K562 (cell line): Measurements from ENCODE around the gene MUCL3. TPM values are rescaled to one million over a fixed set of nuclear protein-coding genes. Genes with fewer than 3 reads are reported as not detected.

Experiments
- ATAC-seq: fragments of 200-7000 bp; cut with Tn5 transposase; 3 replicates; pipeline ENCODE4 v1.9.1; 2020; ENCODE audit warnings: moderate library complexity
- BruUV-seq: library from RNA; stranded (reverse); fragments of 400-500 nt; replicated peaks from 2 replicates; lab custom pipeline; 2021; lab: Mats Ljungman, UMichigan
- CTCF ChIA-PET: fragments of 300-600 bp; formaldehyde crosslinking; extraction: SDS; loops from one replicate; lab custom pipeline; 2021; ENCODE audit warnings: low intra/inter-chr PET ratio; lab: Yijun Ruan, JAX
- POLR2A ChIA-PET: fragments of 300-600, 350-650 bp; sonication (Branson Sonifier 250); formaldehyde crosslinking; extraction: SDS; loops from one replicate; lab custom pipeline; 2021; ENCODE audit warnings: antibody characterized with exemption, inconsistent platforms; lab: Yijun Ruan, JAX
- DNase-seq, 4 experiments: peaks; one replicate each; pipeline versions ENCODE4 v3.0.0 to v3.0.0-alpha.2; 2011 to 2018; ENCODE audit warnings: low spot score in 3 of 4, mixed read lengths in 3 of 4; ENCODE audit errors: extremely low read depth in 1 of 4
- FAIRE-seq: peaks from 2 replicates; lab custom pipeline; 2011; peaks lifted over from hg19 to GRCh38; lab: Jason Lieb, UNC
- H2AFZ ChIP-seq: 2 replicates; pipeline ENCODE4 v1.6.0; 2011; ENCODE audit warnings: low read depth, low read length, control low read depth, inconsistent platforms
- H3K27ac ChIP-seq: fragments of 200-600 bp; 3 replicates; pipeline ENCODE4 v1.8.0; 2011; ENCODE audit warnings: low read depth, mild to moderate bottlenecking, control low read depth, inconsistent platforms, low read length, moderate library complexity, mixed read lengths; ENCODE audit errors: extremely low read depth
- H3K27me3 ChIP-seq, 2 experiments: fragments of 300-600 bp in 1 of 2; 2 replicates in 1 of 2; 3 replicates in 1 of 2; pipeline versions ENCODE4 v1.6.0 to v1.8.0; 2011; ENCODE audit warnings: inconsistent platforms in 2 of 2, low read length in 2 of 2, mild to moderate bottlenecking in 1 of 2, mixed read lengths in 1 of 2, moderate library complexity in 1 of 2; ENCODE audit not compliant: control insufficient read depth in 2 of 2, insufficient read depth in 2 of 2
- H3K36me3 ChIP-seq: fragments of 300-600 bp; 3 replicates; pipeline ENCODE4 v1.8.0; 2011; ENCODE audit warnings: mild to moderate bottlenecking, low read length, inconsistent platforms; ENCODE audit not compliant: control insufficient read depth, insufficient read depth
- H3K4me1 ChIP-seq, 2 experiments: fragments of 200-600 bp in 1 of 2; replicated peaks in 1 of 2; 2 replicates in 1 of 2; 3 replicates in 1 of 2; pipeline versions ENCODE4 v1.5.1 to v1.8.0; 2011; ENCODE audit warnings: inconsistent platforms in 2 of 2, low read length in 2 of 2, mild to moderate bottlenecking in 1 of 2, mixed read lengths in 1 of 2, moderate library complexity in 1 of 2; ENCODE audit not compliant: control insufficient read depth in 2 of 2, insufficient read depth in 2 of 2
- H3K4me2 ChIP-seq: 2 replicates; pipeline ENCODE4 v1.6.1; 2011; ENCODE audit warnings: low read length, control low read depth, inconsistent platforms, mixed read lengths; ENCODE audit not compliant: insufficient read depth
- H3K4me3 ChIP-seq: fragments of 200-600 bp; sonication (generic), shearing (Covaris generic); 2 replicates; pipeline ENCODE4 v1.5.1; 2016; ENCODE audit warnings: control low read depth, inconsistent platforms
- H3K79me2 ChIP-seq: fragments of 200-600 bp; 3 replicates; pipeline ENCODE4 v1.8.0; 2011; ENCODE audit warnings: low read length, inconsistent platforms; ENCODE audit not compliant: control insufficient read depth, insufficient read depth
- H3K9ac ChIP-seq, 2 experiments: 2 replicates each; pipeline versions ENCODE4 v1.6.0 to v1.6.1; 2011; ENCODE audit warnings: low read depth in 2 of 2, low read length in 2 of 2, control low read depth in 1 of 2, inconsistent platforms in 1 of 2, mild to moderate bottlenecking in 1 of 2, mixed read lengths in 1 of 2; ENCODE audit not compliant: insufficient read depth in 1 of 2
- H3K9me1 ChIP-seq: one replicate; pipeline ENCODE4 v1.6.0; 2011; ENCODE audit warnings: inconsistent platforms, mild to moderate bottlenecking, low read length, moderate library complexity; ENCODE audit not compliant: control insufficient read depth, insufficient read depth
- H3K9me3 ChIP-seq: replicated peaks from 2 replicates; pipeline ENCODE4 v1.5.1; 2011; ENCODE audit warnings: low read depth, low read length, inconsistent platforms; ENCODE audit not compliant: control insufficient read depth, insufficient read depth
- H4K20me1 ChIP-seq: replicated peaks from 2 replicates; pipeline ENCODE4 v1.6.1; 2011; ENCODE audit warnings: low read length, inconsistent platforms, mixed read lengths; ENCODE audit not compliant: control insufficient read depth, insufficient read depth
- CGGBP1 ChIP-seq: fragments of 250-450 bp; sonication (Bioruptor Pico); IDR thresholded peaks from 2 replicates; pipeline ENCODE4 v1.9.0; 2021; ENCODE audit warnings: mild to moderate bottlenecking
- EZH2 ChIP-seq: IDR thresholded peaks from 2 replicates; pipeline ENCODE4 v1.6.1; 2012; ENCODE audit warnings: low read depth, mild to moderate bottlenecking, inconsistent platforms, low read length, borderline replicate concordance
- HLTF ChIP-seq: fragments of 450-650 bp; IDR thresholded peaks from 2 replicates; pipeline ENCODE4 v1.6.1; 2016
- KLF1 ChIP-seq: fragments of 450-650 bp; IDR thresholded peaks from 2 replicates; pipeline ENCODE4 v1.6.1; 2016; ENCODE audit warnings: missing genetic modification characterization, missing compliant biosample characterization
- MAZ ChIP-seq, 2 experiments: fragments of 450-650 bp in 1 of 2; sonication (generic) in 1 of 2; formaldehyde crosslinking; IDR thresholded peaks in 1 of 2; conservative IDR thresholded peaks in 1 of 2; 2 replicates each; pipeline versions ENCODE4 v1.4.0 to v1.5.0; 2020; ENCODE audit warnings: mild to moderate bottlenecking in 1 of 2, missing genetic modification reagents in 1 of 2
- MTA1 ChIP-seq: fragments of 450-650 bp; IDR thresholded peaks from 2 replicates; pipeline ENCODE4 v1.6.1; 2017; ENCODE audit warnings: borderline replicate concordance
- RAD51 ChIP-seq: fragments of 450-650 bp; IDR thresholded peaks from 2 replicates; pipeline ENCODE4 v1.7.1; 2016; ENCODE audit warnings: low read depth, mild to moderate bottlenecking, borderline replicate concordance
- SFPQ ChIP-seq: fragments of 200-400 bp; formaldehyde crosslinking; IDR thresholded peaks from 2 replicates; pipeline ENCODE4 v1.6.1; 2017; ENCODE audit warnings: mild to moderate bottlenecking, low read depth, low read length, moderate library complexity
- THAP12 ChIP-seq: fragments of 250-450 bp; sonication (Bioruptor Pico); IDR thresholded peaks from 2 replicates; pipeline ENCODE4 v1.9.0; 2021; ENCODE audit warnings: mild to moderate bottlenecking, inconsistent platforms
- ZNF384 ChIP-seq: IDR thresholded peaks from 2 replicates; pipeline ENCODE4 v1.6.1; 2012; ENCODE audit warnings: low read depth, low read length, improper control_type of control experiment
- WGBS: fragments of 100-300 bp; shearing (Covaris generic); methylation state at CpG from one replicate; pipeline ENCODE4 v1.1.6; 2016; ENCODE audit warnings: low coverage, mixed read lengths; ENCODE audit not compliant: insufficient coverage; ENCODE audit errors: missing lambda C conversion rate; 5-methylcytosine and 5-hydroxymethylcytosine counted together
- in situ Hi-C: fragments of 300-500 bp; cut with MboI; formaldehyde crosslinking; loops from 4 replicates; pipeline ENCODE4 v1.15.0; 2018; ENCODE audit warnings: inconsistent platforms, mixed read lengths
- intact Hi-C: fragments of 100-400 bp; cut with micrococcal nuclease; formaldehyde crosslinking; loops from 2 replicates; pipeline ENCODE4 v1.14.2; 2022
- polyA plus RNA-seq, 8 experiments: library from polyadenylated mRNA; depleted of rRNA in 4 of 8; stranded (reverse) in 5 of 8; unstranded in 3 of 8; fragments of >200 nt; fragmentation: Nextera tagmentation in 2 of 8; fragmentation: Illumina TruSeq in 1 of 8; extraction: Ambion mirVana in 2 of 8; extraction: Trizol in 1 of 8; gene quantifications; 2 replicates each; pipeline versions ENCODE4 v1.2.1 to v1.2.3, GENCODE V29; 2011 to 2014; ENCODE audit warnings: inconsistent platforms in 1 of 8, missing spikeins in 1 of 8
- total RNA-seq, 7 experiments: library from RNA; depleted of rRNA in 6 of 7; stranded (reverse); fragments of >200 nt in 6 of 7; fragmentation: Illumina TruSeq in 2 of 7; extraction: Trizol in 2 of 7; gene quantifications; 2 replicates each; pipeline versions ENCODE4 v1.2.1 to v1.2.3, GENCODE V29; 2011 to 2021; ENCODE audit warnings: low replicate concordance in 1 of 7

The MUCL3 gene
- total and polyA plus RNA-seq, 9 of the 15 experiments (the other 6 are each of a cell fraction or from before 2014, with no cell fraction given), result 0.07 TPM; not detected in 8

GRCh38 chr6:30894935-30895334, 45.8 kb upstream of the MUCL3 start:
- FAIRE-seq (no peak), ATAC-seq (no peak), DNase-seq (no peak)
- in situ Hi-C loops, result no loop called here
- intact Hi-C loops, result no loop called here
- POLR2A ChIA-PET, result interaction anchor here (1.1 to 1.4 kb wide), 4 partner anchors 10 to 20 kb away, joined by 4 to 6 read pairs (median 4); no protein-coding TSS in a partner anchor
- no peak overlapping the region for H3K9ac ChIP-seq
- no peak overlapping the region for H2AFZ ChIP-seq
- no peak overlapping the region for H3K4me2 ChIP-seq
- 87% methylated on average over 3 of the region's 3 CpGs for WGBS
- H3K9me1 ChIP-seq, result no peaks in the 10 kb centered on the region
- H3K27ac ChIP-seq, result no peak overlapping the region
- H3K79me2 ChIP-seq, result no peaks in the 10 kb centered on the region
- TF ChIP-seq MTA1, result no peak
- TF ChIP-seq MAZ (CRISPR knock-in tag; conservative IDR thresholded peaks at IDR 0.05 in 1 of 2, IDR thresholded peaks at IDR 0.05 in 1 of 2), result no peak
- H3K4me1 ChIP-seq, result peaks cover 0 to 17% of the 10 kb centered on the region in 2 experiments; a peak in 1 of 5 replicates
- H3K27me3 ChIP-seq, result no peaks in the 10 kb centered on the region
- no peak overlapping the region for H3K4me3 ChIP-seq
- H3K9me3 ChIP-seq, result no peaks in the 10 kb centered on the region
- H3K36me3 ChIP-seq, result peaks cover 87% of the 10 kb centered on the region
- no TSS peak for BruUV-seq
- no peaks in the 10 kb centered on the region; the same call in 1 of the 2 replicates for H4K20me1 ChIP-seq
- CTCF ChIA-PET, result no interaction called here

GRCh38 chr6:30895343-30895742, 45.4 kb upstream of the MUCL3 start:
- H3K9me1 ChIP-seq, result no peaks in the 10 kb centered on the region
- in situ Hi-C loops (no loop called here), intact Hi-C loops (no loop called here)
- H3K4me1 ChIP-seq, result peaks cover 0 to 17% of the 10 kb centered on the region in 2 experiments; a peak in 1 of 5 replicates
- no peaks in the 10 kb centered on the region; the same call in 1 of the 2 replicates for H4K20me1 ChIP-seq
- WGBS, result 55% methylated on average over 4 of the region's 10 CpGs
- H3K36me3 ChIP-seq, result peaks cover 83% of the 10 kb centered on the region
- no peak for DNase-seq
- no peaks in the 10 kb centered on the region for H3K79me2 ChIP-seq
- no peak overlapping the region for H3K4me2 ChIP-seq
- H3K27ac ChIP-seq, result no peak overlapping the region
- no peak overlapping the region for H3K4me3 ChIP-seq
- ATAC-seq, result no peak
- H3K9ac ChIP-seq, result no peak overlapping the region; a peak in 1 of 4 replicates
- ChIA-PET CTCF (no interaction called here), POLR2A (interaction anchor here (1.1 to 2.5 kb wide), 5 partner anchors 10 to 20 kb away, joined by 4 to 10 read pairs (median 5); no protein-coding TSS in a partner anchor)
- H2AFZ ChIP-seq, result no peak overlapping the region
- no peak for FAIRE-seq
- no TSS peak for BruUV-seq
- no peaks in the 10 kb centered on the region for H3K27me3 ChIP-seq
- H3K9me3 ChIP-seq, result no peaks in the 10 kb centered on the region
- TF ChIP-seq RAD51 (no peak), THAP12 (CRISPR knock-in tag) (no peak), ZNF384 (no peak), SFPQ (no peak), HLTF (no peak), KLF1 (tag) (no peak), CGGBP1 (CRISPR knock-in tag) (no peak), EZH2 (no peak)
